CD4-positive, alpha-beta T cell treated with Interleukin-4 for 4 hours (primary cell): Measurements from ENCODE around the gene GPAT3.
"Not testable (repeated sequence)": the region's sequence is repeated elsewhere in the genome, so short reads cannot be mapped to it uniquely, and the experiment has no call there.

Source experiments
- DNase-seq: peaks from one replicate; pipeline ENCODE4 v3.0.0-alpha.2; 2020

The GPAT3 gene

DNA sequence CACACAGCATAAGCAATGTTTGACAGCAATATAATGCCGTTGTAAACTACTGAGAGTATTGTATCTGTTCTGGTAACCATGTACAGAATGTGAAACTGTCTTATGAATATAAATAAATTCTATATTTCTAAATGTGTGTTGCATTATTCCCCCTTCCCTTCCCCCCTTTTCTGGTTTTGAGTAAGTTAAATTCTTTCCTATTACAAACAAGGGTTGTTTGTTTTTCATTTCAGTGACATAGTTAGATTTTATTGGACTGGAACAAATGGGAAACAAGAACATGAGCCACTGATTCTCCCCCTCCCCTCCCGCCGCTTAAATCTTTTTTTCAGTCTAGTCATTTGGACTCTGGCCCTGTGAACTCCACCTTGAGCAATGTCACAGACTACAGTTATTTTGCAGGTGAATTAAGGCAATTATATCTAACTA, 69.8 kb downstream of the GPAT3 start:
- DNase-seq = no peak

DNA sequence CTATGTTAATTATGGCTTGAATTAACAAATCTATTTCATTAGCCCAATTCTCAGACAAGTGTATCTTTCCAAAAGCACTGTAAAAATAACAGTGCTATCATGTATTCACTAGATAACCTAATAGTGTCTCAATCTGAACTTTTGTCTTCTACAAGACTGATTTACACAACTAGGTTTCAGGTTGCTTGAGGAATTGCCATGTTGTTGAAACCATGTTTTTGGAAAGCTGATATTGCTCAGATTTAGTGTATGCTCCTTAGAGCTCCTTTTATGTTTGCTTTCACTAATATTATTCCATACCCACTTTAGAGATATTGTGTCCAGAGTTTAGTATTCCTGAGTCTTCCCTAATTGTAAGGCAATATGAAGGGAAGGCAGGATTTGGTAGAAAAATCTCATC, 70.6 kb downstream of the GPAT3 start:
- DNase-seq = no peak

DNA sequence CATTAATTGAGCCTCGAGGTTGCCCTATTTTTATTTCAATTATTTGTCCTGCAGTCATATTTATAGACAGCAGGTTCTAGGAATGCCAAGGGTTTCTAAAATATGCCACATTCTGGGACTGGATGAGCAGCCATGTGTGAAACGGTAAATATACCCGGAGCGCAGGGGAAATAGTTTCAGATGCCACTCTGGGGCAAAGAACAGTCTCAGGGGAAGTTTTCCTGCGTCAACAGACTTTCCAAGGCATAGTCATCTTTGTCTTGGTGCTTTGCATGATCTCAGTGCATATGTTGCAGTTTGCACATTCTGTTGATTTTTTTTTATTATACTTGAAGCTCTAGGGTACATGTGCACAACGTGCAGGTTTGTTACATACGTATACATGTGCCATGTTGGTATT, 71.0 kb downstream of the GPAT3 start:
- DNase-seq = no peak

DNA sequence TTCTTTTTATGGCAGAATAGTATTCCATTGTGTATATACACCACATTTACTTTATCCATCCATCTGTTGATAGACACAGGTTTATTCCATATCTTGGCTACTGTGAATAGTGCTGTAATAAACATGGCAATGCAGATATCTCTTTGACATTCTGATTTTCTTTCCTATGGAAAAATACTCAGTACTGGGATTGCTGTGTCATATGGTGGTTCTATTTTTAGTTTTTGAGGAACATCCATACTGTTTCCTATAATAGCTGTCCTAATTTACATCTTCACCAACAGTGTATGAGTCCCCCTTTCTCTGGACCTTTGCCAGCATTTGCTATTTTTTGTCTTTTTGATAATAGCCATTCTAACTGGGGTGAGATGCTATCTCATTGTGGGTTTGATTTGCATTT, 73.5 kb downstream of the GPAT3 start:
- DNase-seq = no peak

DNA sequence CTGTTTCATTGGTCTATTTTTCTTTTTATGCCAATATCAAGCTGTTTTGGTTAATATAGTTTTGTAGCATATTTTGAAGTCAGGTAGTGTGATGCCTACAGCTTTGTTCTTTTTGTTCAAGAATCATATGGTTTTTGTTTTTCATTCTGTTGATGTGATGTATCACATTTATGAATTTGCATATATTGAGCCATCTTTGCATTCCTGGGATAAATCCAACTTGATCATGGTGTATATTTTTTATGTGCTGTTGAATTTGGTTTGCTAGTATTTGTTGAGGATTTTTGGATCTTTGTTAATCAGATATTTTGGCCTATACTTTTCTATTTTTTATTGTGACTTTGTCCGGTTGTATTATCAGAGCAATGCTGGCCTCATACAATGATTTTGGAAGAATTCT, 74.8 kb downstream of the GPAT3 start:
- DNase-seq = no peak

DNA sequence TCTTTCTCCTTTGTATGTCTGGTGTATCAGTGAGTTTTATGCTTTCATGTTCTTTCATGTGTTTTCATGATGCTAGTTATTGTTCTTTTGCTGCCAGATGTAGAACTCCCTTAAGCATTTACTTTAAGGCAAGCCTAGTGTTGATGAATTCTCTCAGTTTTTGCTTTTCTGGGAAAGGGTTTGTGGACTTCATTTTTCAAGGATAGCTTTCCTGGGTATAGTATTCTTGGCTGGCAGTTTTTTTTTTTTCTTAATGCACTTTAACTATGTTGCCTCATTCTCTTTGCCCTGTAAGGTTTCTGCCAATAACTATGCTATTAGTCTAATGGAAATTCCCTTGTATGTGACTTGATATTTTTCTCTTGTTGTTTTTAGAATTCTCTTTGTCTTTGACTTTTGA, 77.1 kb downstream of the GPAT3 start:
- no peak for DNase-seq

DNA sequence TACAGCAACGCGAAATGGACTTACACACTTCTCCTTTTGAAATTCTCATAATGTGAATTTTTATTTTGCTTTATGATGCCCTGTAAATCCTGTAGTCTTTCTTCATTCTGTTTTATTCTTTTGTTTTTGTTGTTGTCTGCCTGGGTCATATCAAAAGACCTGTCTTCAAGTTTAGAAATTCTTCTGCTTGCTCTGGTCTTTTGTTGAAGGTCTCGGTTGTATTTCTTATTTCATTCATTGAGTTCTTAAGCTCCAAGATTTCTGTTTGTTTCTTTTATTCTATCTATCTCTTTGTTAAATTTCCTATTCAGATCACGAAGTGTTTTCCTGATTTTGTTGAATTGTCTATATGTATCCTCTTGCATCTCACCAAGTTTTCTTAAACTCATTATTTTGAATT, 78.1 kb downstream of the GPAT3 start:
- no peak for DNase-seq

DNA sequence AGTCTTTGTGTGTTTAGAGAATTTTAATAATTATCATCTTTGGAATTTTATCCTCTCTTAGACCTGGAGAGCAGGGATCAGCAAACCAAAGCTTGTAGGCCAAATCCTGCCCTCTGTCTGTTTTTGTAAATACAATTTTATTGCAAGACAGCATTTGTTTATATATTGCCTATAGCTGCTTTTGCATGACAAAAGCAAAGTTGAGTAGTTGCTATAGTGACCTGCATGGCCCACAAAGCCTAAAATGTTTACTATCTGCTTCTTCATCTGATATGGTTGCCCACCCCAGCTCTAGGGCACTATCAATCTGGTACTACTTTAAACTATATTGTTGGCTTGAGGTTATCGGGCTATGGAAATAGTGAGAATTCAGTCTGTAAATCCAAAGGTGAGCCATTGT, 80.3 kb downstream of the GPAT3 start:
- DNase-seq = no peak

DNA sequence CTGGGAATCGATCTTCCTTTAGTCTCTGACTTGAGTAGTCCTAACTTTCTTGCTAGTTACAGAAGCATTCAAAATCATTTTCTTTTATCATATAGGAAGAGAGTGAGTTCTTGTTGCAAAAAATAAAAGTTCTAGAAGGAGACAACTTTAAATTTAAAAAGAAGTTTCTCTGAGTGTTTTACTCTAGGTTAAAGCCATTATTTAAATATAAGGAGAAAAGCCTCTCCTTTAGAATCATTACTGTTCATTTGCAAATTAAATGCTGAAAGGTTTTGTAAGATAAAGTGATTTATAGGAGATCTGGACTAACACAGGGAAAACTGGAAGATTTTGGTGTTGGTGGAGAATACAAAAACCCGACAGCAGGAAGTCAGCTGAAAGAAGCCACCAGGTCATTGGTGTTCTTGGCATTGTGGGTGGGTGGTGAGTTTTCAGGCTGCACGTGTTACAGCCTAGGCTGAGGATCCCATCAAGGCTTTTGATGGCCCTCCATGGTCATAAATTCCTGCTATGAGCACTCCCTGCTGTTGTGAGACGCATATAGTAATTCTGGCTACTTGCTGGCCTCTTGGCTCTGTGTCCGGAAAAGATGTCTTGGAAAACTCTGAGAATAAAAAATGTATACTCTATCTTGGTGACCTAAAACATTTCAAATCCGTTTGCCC, 81.6 kb downstream of the GPAT3 start:
- DNase-seq = no peak

DNA sequence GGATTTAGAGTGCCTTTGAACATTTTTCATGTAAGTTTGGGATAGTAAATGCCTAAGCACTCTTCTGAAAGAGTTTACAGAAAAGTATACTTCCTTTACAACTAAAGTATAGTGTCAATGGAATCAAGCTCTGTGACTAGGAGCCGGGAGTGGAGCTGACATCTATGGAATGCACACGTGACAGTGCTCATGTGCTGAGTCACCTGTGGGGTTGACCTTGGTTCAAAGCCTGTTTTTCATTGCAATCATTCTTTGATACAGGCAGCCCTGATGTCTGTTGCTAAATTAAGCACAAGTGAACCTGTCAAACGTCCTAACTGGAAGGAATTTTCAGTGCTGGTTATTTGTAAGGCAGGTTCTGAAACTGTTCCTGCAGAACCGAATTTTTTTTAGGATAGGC, 82.5 kb downstream of the GPAT3 start:
- no peak for DNase-seq

DNA sequence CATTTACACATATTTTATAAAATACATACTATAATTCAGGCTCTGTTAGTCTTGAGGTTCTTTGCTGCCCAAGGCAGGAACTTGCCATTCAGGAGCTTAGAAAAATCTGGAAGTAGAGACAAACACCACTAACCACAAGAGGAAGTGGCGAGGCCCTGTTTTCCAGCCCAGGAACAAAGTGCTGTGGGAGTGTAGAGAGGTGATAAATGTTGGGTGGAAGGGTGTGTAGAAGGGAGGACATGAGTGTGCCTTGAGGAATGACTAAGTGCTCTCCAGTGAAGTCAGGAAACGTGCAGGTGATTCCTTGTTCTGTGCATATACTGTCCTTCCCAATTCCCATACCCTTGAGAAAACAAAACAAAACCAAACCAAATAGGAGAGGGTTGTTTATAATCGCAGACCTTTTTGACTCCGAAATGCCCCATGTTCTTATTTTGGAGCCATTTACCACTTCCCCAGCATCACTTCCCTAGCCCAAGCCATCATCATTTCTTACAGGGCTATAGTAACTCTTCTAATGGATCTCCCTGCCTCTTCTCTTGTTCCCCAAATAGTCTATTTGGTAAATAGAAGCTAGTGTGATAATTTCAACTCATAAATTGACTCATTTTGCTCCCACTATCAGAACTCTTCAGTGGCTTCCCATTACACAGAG, 83.2 kb downstream of the GPAT3 start:
- no peak for DNase-seq

DNA sequence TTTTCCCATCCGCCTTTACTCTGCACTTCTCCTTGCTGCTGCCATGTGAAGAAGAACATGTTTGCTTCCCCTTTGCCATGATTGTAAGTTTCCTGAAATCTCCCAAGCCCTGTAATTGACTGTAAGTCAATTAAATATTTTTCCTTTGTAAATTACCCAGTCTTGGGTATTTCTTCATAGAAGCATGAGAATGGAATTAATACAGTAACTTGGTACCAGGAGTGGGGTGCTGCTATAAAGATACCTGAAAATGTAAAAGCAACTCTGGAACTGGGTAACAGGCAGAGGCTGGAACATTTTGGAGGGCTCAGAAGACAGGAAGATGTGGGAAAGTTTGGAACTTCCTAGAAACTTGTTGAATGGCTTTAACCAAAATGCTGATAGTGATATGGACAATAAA, 86.2 kb downstream of the GPAT3 start:
- not testable (repeated sequence) for DNase-seq

DNA sequence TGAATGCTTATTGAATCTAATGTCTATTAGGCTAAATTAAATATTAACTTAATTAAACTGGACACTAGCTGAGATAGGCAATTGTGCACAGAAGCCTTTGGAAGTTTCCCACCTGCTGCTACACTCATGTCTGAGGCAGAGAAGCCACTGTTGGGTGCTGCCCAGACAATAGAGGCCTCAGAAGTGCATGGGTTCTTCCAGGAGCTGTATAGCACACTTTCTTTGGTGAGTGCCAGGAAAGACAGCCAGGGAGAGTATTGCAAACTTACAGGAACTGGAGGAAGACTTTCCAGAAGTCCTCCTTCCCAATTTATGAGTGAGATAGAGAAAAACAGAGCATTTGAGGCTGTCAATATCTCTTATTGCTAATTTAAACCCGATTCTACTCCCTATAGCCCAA, 89.9 kb downstream of the GPAT3 start:
- DNase-seq = no peak

DNA sequence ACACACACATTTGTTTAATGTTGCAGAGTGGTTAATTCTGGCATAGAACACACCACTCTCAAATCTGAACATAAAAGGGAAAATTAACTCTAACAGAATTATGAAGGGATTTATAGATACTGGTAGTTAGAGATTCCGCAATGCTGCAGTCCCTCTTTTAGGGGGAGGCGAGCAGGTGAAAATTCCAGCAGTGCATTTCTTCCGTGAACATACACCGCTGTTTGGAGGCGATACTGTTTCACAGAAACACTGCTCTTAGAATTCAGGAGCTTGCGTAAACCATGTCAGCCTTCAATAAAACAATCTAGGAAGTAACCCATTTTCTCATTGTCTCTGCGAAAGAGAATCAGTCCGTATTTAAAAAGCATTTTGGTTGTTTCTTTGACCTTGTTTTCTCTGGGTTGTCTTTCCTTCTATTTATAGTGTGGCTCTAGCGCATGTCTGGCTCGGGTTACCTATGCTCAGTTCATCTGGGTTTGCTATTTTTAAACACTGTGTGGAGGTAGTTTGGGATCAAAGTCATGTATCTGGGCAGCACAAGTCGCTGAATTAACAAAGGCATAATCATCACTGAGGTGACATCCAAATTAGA, 90.4 kb downstream of the GPAT3 start:
- no peak for DNase-seq

DNA sequence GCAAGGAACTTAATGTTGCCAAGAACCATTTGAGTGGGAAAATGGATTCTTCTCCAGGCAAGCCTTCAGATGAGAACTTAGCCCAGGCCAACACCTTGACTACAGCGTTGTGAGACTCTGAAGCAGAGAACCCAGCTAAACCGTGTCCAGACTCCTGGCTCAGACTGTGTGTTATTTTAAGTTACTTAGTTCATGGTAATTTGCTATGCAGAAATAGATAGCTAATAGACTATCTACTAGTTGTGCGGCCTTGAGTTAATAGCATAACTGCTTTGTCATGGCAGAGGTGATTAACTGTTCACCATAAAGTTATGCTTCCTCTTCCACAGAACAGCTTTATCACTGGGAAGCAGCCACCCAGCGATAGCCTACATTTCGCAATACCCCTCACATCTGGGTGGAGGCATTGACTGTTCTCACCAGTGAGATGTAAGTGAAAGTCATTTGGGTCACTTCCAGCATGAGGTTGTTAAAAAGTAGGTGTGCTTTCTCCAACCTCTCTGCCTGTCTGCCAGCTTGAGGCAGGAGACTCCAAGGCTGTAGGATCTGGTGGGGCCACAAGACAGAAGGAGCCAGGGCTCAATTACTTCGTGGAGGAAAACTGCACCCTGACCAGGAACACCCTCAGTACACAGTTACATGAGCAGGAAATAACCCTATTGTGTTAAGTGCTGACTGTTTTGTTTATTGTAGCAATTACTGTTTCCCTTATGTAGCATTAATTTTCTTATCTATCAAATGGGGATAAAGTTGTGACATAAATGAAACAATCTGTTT, 94.2 kb downstream of the GPAT3 start:
- peak; percentile 18 for DNase-seq

DNA sequence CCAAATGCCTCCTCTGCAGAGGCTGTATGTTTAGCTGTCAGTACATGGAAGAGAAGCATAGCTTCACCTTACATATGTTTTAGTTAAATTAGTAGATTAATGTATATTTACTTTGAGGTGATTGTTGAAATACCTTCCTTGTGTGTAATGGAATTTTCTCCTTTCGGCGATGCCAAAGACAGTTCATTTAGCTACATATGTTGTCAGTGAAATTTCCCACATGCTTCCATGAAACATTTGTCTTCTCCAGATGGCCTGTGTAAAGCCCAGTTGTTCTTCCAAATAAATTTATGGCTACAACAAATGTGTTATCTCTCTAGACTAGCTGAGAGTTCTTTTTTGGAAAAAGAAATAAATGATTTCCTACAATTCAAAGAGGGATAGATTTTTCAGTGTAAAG, 95.2 kb downstream of the GPAT3 start:
- DNase-seq = no peak

DNA sequence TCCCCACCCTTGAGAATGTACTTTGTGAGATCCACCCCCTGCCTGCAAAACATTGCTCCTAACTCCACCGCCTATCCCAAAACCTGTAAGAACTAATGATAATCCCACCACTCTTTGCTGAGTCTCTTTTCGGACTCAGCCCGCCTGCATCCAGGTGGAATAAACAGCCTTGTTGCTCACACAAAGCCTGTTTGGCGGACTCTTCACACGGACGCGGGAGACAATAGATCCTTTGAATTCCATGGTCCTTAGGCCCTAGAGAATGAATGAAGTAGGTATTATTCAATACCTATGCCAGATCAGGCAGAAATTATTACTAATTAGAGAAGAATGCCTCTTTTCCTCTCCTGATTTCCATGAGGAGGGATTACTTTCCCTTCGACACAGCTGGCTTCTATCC, 101.0 kb downstream of the GPAT3 start:
- no peak for DNase-seq

DNA sequence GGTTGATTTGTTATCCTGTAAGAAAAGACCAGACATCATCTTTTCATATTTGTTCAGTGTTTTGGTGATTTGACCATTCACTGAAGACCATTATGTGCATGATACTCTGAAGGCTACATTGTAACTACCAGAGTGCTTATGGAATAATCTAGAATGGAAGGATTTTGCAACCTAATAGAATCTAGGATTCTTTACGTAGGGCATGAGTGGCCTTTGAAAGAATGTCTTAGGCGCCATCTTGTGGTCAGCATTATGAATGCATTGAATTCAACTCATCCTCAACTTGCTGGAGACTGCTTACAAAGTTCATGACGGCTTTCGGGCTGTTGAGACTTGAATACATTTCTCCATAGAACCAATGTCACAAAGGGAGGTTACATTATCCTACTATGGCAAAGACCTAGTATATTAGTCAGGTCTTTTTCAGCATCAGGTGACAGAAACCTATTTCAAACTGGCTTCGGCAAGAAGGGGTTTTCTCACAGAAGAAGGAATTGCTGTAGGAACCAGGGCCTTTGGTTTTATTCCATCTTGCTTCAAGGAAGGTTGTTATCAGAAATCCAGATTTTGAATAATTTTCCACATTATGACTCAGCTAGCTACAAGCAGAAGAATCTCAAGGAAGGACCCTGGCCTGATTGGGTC, 104.1 kb downstream of the GPAT3 start:
- peak; percentile 75 for DNase-seq

DNA sequence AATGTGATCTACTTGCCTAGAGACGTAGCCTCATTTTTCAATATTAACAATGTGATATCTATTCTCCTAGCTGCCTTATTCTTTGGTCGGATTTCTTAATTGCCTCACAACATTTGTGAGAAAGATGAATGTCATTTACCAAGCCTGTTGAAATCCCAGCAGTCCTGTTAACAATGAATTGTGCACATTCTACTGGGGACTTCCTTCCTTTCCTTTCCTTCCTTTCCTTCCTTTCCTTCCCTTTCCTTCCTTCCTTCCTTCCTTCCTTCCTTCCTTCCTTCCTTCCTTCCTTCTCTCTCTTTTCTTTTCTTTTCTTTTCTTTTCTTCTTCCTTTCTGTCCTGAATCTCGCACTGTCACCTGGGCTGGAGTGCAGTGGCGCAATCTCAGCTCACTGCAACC, 107.1 kb downstream of the GPAT3 start:
- DNase-seq = no peak

DNA sequence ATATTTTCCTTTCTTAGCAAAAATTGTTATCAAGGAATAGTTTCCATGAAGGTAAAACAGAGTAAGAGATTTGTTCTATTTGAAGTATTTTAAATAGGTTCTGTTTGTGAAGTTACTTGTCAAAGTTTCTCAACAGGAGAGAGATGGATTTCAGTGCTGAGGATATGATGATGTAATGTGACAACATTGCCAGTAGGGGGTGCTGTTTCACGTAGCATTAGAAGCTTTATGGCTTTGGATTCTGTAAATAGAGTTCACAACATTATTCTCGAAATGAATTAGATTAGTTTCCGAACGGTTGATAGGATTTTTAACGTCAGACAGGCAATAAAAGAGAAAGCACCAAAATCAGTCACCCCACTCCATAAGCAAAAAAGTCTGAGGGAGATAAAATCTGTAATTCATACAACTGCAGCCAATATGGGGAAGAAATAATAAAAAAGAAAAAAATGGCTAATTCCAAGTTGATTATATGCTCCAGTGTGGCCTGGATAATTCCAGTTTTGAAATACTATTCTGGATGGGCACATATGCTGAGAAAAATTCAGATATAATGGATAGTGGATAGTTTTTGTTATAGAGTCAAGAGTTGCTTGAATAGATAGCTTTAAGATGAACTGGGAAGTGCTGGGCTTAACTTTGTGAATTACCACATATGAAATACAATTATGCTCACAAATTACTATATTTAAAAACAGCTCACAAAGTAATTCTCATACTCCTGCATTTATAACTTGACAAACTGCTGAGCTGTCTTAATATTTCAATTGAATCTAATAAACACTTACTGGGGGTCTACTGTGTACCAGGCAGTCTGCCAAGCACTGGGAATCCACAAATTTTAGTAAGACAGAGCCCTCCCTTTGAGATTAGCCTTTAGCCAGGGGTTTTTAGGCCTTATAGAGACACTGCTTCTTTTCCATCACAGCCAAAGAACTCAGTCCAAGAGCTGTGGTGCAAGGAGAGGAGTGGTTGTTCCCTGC, 109.1 kb downstream of the GPAT3 start:
- DNase-seq = peak; percentile 56

DNA sequence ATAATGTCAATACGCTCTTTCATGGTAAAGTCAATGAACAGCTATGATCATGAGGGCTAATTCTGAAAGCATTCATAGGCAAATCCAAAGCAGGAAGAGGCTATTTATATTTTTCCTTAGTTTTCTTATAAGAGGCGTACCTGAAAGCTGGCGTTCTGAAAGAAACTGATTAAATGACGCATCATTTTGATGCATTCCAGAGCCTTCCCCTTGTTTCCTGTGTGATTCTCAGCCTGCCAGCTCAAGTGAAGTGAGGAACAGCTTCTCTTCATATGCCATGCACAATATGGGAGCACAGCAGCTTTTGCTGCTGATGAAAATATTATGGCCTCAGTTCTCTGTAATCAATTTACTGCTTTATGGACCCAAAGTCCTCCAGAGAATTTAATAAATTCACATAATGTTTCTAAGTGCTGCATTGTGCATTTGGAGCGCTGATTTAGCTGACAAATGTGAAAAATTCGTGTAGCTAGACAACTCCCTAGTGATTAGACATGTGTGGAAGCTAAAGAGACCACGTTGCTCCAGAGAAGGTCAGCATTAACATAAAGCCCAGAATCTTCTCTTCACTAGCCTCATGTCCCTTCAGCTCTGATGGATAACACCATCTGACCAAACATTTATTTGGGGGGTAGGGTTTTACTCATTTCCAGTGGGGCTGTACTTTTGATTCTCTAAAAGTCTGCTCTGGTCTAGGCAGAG, 110.8 kb downstream of the GPAT3 start:
- no peak for DNase-seq
